ENCODE measurements around the gene C11orf16.

The C11orf16 gene

DNA sequence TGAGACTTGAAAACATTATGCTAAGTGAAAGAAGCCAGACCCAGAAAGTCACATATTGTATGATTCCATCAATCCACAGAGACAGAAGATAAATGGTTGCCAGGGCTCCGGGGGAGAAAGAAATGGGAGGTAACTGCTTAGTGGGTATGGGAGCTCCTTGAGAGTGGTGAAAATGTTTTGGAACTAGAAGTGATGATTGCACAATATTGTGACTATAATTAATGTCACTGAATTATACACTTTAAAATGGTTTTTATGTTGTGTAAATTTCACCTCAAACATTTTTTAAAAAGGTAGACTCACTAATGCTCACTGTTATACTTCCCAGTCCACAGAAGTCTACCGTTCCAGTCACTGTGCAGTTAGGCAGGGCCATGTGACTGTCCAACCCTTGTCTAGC lies 54.0 kb downstream of the C11orf16 start:
- DNase-seq = no peak

DNA sequence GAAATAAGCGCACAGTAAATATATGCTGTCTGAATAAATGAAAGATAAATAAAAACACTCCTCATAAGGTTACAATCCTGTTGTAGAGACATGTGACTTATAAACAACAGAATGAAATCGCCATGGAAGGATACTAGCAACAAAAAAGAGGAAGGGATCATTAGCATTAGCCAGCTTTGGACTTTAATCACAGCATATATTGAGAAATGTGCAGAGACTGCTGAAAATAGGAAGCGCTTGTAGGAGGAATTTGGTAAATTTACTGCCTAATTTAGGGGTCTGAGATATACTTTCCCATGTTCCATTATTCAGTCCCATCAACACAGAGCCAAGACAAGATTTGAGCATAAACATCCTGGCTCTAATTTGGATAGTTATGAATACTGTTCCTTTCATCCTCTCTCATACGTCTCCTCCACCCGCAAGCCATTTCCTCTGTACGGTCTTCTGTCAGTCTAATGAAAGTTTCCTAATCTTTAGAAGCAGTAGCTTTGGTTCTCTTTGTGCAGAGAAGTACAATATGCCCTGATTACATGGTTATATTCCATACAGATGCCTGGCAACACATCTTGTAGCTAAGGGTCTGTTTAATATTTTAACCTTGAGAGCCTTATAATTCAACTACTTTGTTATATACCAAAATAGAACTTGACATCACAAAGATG lies 58.9 kb downstream of the C11orf16 start:
- peak; percentile 61 to 80 for DNase-seq

DNA sequence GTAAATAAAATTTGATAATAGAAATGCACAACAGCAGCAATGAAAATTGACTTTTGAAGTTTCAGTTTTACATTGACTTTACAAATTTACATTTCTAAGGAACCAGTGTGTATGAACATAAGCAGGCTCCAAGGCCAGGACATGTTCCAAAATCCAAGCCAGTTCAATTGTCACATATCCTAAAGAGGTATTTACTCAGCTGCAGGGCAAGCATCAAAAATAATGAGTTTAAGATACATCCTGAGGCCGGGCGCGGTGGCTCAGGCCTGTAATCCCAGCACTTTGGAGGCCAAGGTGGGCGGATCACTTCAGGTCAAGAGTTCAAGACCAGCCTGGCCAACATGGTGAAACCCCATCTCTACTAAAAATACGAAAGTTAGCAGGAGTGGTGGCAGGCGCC lies 60.8 kb downstream of the C11orf16 start:
- DNase-seq = no peak

- peak in 1 of 2 donors; percentile 29 for DNase-seq
Measured at GRCh38 chr11:8871171-8871775, 61.5 kb downstream of the C11orf16 start.

GRCh38 chr11:8870411-8871170 lies 62.2 kb downstream of the C11orf16 start:
- DNase-seq = peak; percentile 5 to 31
